Fibroblast of lung (primary cell): Measurements from ENCODE around the gene PMM1. TPM values are rescaled to one million over a fixed set of nuclear protein-coding genes. Genes with fewer than 3 reads are reported as not detected.

ENCODE experiments used
- DNase-seq, 2 donors: peaks; one replicate each; pipeline versions ENCODE4 v3.0.0 to v3.0.0-alpha.2; 2010; ENCODE audit warnings: low read depth in 2 of 2
- H2AFZ ChIP-seq: 2 replicates; pipeline ENCODE4 v1.5.1; 2012; ENCODE audit warnings: low read length, control low read depth, inconsistent platforms
- H3K27ac ChIP-seq: 2 replicates; pipeline ENCODE4 v1.5.1; 2011; ENCODE audit warnings: low read length, control low read depth; ENCODE audit not compliant: insufficient read depth
- H3K27me3 ChIP-seq: 2 replicates; pipeline ENCODE4 v1.5.1; 2011; ENCODE audit warnings: mild to moderate bottlenecking, low read length; ENCODE audit not compliant: control insufficient read depth, insufficient read depth
- H3K36me3 ChIP-seq: 2 replicates; pipeline ENCODE4 v1.5.1; 2011; ENCODE audit warnings: low read length; ENCODE audit not compliant: control insufficient read depth, insufficient read depth
- H3K4me1 ChIP-seq: 2 replicates; pipeline ENCODE4 v1.5.1; 2011; ENCODE audit warnings: low read length; ENCODE audit not compliant: control insufficient read depth, insufficient read depth; ENCODE audit errors: extremely low read depth
- H3K4me2 ChIP-seq: 2 replicates; pipeline ENCODE4 v1.5.1; 2011; ENCODE audit warnings: low read length, control low read depth; ENCODE audit not compliant: insufficient read depth; ENCODE audit errors: extremely low read depth
- H3K4me3 ChIP-seq, 4 experiments: fragments of 200-600 bp in 1 of 4; sonication (generic) in 1 of 4; replicated peaks in 1 of 4; 2 replicates each; pipeline ENCODE4 v1.5.1; 2011 to 2016; ENCODE audit warnings: low read length in 4 of 4, low read depth in 3 of 4, mild to moderate bottlenecking in 3 of 4, control low read depth in 2 of 4, inconsistent platforms in 1 of 4, mixed read lengths in 1 of 4; ENCODE audit not compliant: insufficient read depth in 1 of 4; ENCODE audit errors: control extremely low read depth in 1 of 4
- H3K79me2 ChIP-seq: 2 replicates; pipeline ENCODE4 v1.5.1; 2012; ENCODE audit warnings: mild to moderate bottlenecking, low read length, inconsistent platforms; ENCODE audit not compliant: control insufficient read depth, insufficient read depth
- H3K9ac ChIP-seq: 2 replicates; pipeline ENCODE4 v1.5.1; 2011; ENCODE audit warnings: mild to moderate bottlenecking, low read length, control low read depth; ENCODE audit not compliant: insufficient read depth
- H3K9me3 ChIP-seq: 2 replicates; pipeline ENCODE4 v1.5.1; 2012; ENCODE audit warnings: low read depth, low read length; ENCODE audit not compliant: control insufficient read depth, insufficient read depth
- H4K20me1 ChIP-seq: 2 replicates; pipeline ENCODE4 v1.5.1; 2011; ENCODE audit warnings: low read length; ENCODE audit not compliant: control insufficient read depth, insufficient read depth; ENCODE audit errors: extremely low read depth
- CTCF ChIP-seq, 2 donors: IDR thresholded peaks in 1 of 2; conservative IDR thresholded peaks in 1 of 2; 1 replicate in 1 of 2; 2 replicates in 1 of 2; pipeline ENCODE4 v1.5.1; 2011 to 2012; ENCODE audit warnings: low read length in 2 of 2, control low read depth in 1 of 2, inconsistent platforms in 1 of 2, low read depth in 1 of 2, mild to moderate bottlenecking in 1 of 2
- EZH2 ChIP-seq: IDR thresholded peaks from 2 replicates; pipeline ENCODE4 v1.5.1; 2012; ENCODE audit warnings: low read length, control low read depth, mild to moderate bottlenecking; ENCODE audit errors: missing control alignments
- polyA plus RNA-seq, 2 donors: library from polyadenylated mRNA; depleted of rRNA in 1 of 2; stranded (reverse) in 1 of 2; unstranded in 1 of 2; fragments of >200 nt; gene quantifications; 2 replicates each; pipeline ENCODE4 v1.2.1, GENCODE V29; 2011 to 2012; ENCODE audit warnings: missing spikeins in 1 of 2
- total RNA-seq: library from RNA; depleted of rRNA; stranded (reverse); fragments of >200 nt; gene quantifications from 2 replicates; pipeline ENCODE4 v1.2.1, GENCODE V29; 2014

PMM1 gene
- total and polyA plus RNA-seq, 2 donors (not counting 1 experiment from before 2014, with no cell fraction given), result 32.4 to 110 TPM

- DNase-seq, result no peak
- H2AFZ ChIP-seq, result no peak overlapping the region
- H3K9ac ChIP-seq, result no peak overlapping the region
- H3K4me1 ChIP-seq, result peaks cover 20% of the 10 kb centered on the region
- TF ChIP-seq CTCF (conservative IDR thresholded peaks at IDR 0.05 in 1 of 2, IDR thresholded peaks at IDR 0.05 in 1 of 2; ENCODE audit: low read depth in 1 of 2, low read length in 2 of 2) (no peak), EZH2 (no peak)
- no peaks in the 10 kb centered on the region for H3K79me2 ChIP-seq
- H4K20me1 ChIP-seq, result no peaks in the 10 kb centered on the region
- H3K9me3 ChIP-seq, result no peaks in the 10 kb centered on the region
- no peak overlapping the region for H3K4me3 ChIP-seq
- H3K36me3 ChIP-seq, result no peaks in the 10 kb centered on the region
- H3K27ac ChIP-seq, result no peak overlapping the region
- H3K4me2 ChIP-seq, result peak overlapping the region; percentile 85
- H3K27me3 ChIP-seq, result no peaks in the 10 kb centered on the region
Observed at GRCh38 chr22:41556561-41556960, 33.1 kb downstream of the PMM1 start.

- Histone ChIP-seq H3K27ac (no peak overlapping the region), H3K4me1 (peaks cover 20% of the 10 kb centered on the region), H3K27me3 (no peaks in the 10 kb centered on the region), H3K9ac (no peak overlapping the region), H3K9me3 (no peaks in the 10 kb centered on the region), H3K4me3 (no peak overlapping the region), H4K20me1 (no peaks in the 10 kb centered on the region), H2AFZ (no peak overlapping the region), H3K36me3 (no peaks in the 10 kb centered on the region), H3K4me2 (no peak overlapping the region), H3K79me2 (no peaks in the 10 kb centered on the region)
- no peak for TF ChIP-seq CTCF (conservative IDR thresholded peaks at IDR 0.05 in 1 of 2, IDR thresholded peaks at IDR 0.05 in 1 of 2; ENCODE audit: low read depth in 1 of 2, low read length in 2 of 2)
- no peak for TF ChIP-seq EZH2
- DNase-seq, result peak in 1 of 2 donors; percentile 35
Observed at GRCh38 chr22:41555325-41555982, 34.2 kb downstream of the PMM1 start.

- TF ChIP-seq CTCF (conservative IDR thresholded peaks at IDR 0.05 in 1 of 2, IDR thresholded peaks at IDR 0.05 in 1 of 2; ENCODE audit: low read depth in 1 of 2, low read length in 2 of 2) (no peak), EZH2 (no peak)
- H3K79me2 ChIP-seq, result no peaks in the 10 kb centered on the region
- H3K4me3 ChIP-seq, result no peak overlapping the region
- no peaks in the 10 kb centered on the region for H3K36me3 ChIP-seq
- no peak overlapping the region for H3K27ac ChIP-seq
- no peaks in the 10 kb centered on the region for H4K20me1 ChIP-seq
- no peaks in the 10 kb centered on the region for H3K27me3 ChIP-seq
- no peak for DNase-seq
- no peaks in the 10 kb centered on the region for H3K9me3 ChIP-seq
- no peak overlapping the region for H2AFZ ChIP-seq
- peaks cover 13% of the 10 kb centered on the region for H3K4me1 ChIP-seq
- no peak overlapping the region for H3K4me2 ChIP-seq
- no peak overlapping the region for H3K9ac ChIP-seq
Observed at GRCh38 chr22:41551877-41552582, 37.6 kb downstream of the PMM1 start.
